HepG2 (cell line): ENCODE results near the gene STK10. TPM values are rescaled to one million over a fixed set of nuclear protein-coding genes. Genes with fewer than 3 reads are reported as not detected.

Experiments used
- ATAC-seq: fragments of 200-7000 bp; cut with Tn5 transposase; 3 replicates; pipeline ENCODE4 v1.9.1; 2020; ENCODE audit warnings: mild to moderate bottlenecking, moderate library complexity
- BruUV-seq: library from RNA; stranded (reverse); fragments of 400-500 nt; replicated peaks from 2 replicates; lab custom pipeline; 2021; lab: Mats Ljungman, UMichigan
- CTCF ChIA-PET: fragments of 300-600 bp; formaldehyde crosslinking; extraction: SDS; loops from one replicate; lab custom pipeline; 2021; ENCODE audit warnings: low total read pairs, inconsistent platforms, low intra/inter-chr PET ratio; lab: Yijun Ruan, JAX
- POLR2A ChIA-PET: fragments of 350-600 bp; sonication (Branson Sonifier 250); formaldehyde crosslinking; loops from one replicate; lab custom pipeline; 2020; ENCODE audit warnings: antibody characterized with exemption, inconsistent platforms; lab: Yijun Ruan, JAX
- DNase-seq: peaks from one replicate; pipeline ENCODE4 v3.0.0-alpha.2; 2015; ENCODE audit warnings: low spot score
- FAIRE-seq: peaks from 3 replicates; lab custom pipeline; 2011; peaks lifted over from hg19 to GRCh38; lab: Jason Lieb, UNC
- H2AFZ ChIP-seq: one replicate; pipeline ENCODE4 v1.6.1; 2011; ENCODE audit warnings: low read length, inconsistent platforms
- H3K27ac ChIP-seq: fragments of 300-600 bp; 3 replicates; pipeline ENCODE4 v1.8.0; 2011; ENCODE audit warnings: mixed run types, mild to moderate bottlenecking, mixed read lengths, low read length, inconsistent platforms; ENCODE audit not compliant: insufficient read depth; ENCODE audit errors: extremely low read length
- H3K27me3 ChIP-seq, 2 experiments: fragments of 200-600 bp in 1 of 2; 2 replicates in 1 of 2; 3 replicates in 1 of 2; pipeline versions ENCODE4 v1.6.0 to v1.8.0; 2011; ENCODE audit warnings: low read length in 2 of 2, mild to moderate bottlenecking in 2 of 2, moderate library complexity in 2 of 2, inconsistent platforms in 1 of 2; ENCODE audit not compliant: insufficient read depth in 2 of 2, control insufficient read depth in 1 of 2
- H3K36me3 ChIP-seq, 2 experiments: fragments of 200-600 bp in 1 of 2; replicated peaks in 1 of 2; 2 replicates in 1 of 2; 3 replicates in 1 of 2; pipeline versions ENCODE4 v1.5.1 to v1.8.0; 2011; ENCODE audit warnings: low read length in 2 of 2, inconsistent platforms in 1 of 2; ENCODE audit not compliant: insufficient read depth in 2 of 2, control insufficient read depth in 1 of 2
- H3K4me1 ChIP-seq: 2 replicates; pipeline ENCODE4 v1.5.1; 2012; ENCODE audit warnings: low read length, inconsistent platforms; ENCODE audit not compliant: insufficient read depth
- H3K4me2 ChIP-seq: 2 replicates; pipeline ENCODE4 v1.6.0; 2011; ENCODE audit warnings: low read depth, low read length, inconsistent platforms
- H3K4me3 ChIP-seq, 3 experiments: fragments of 200-600 bp in 1 of 3; sonication (generic), shearing (Covaris generic) in 1 of 3; replicated peaks in 1 of 3; 2 replicates each; pipeline ENCODE4 v1.5.1; 2011 to 2016; ENCODE audit warnings: low read length in 3 of 3, inconsistent platforms in 2 of 3, low read depth in 2 of 3, mild to moderate bottlenecking in 2 of 3, control low read depth in 1 of 3, mixed read lengths in 1 of 3; ENCODE audit not compliant: insufficient read depth in 1 of 3
- H3K79me2 ChIP-seq: one replicate; pipeline ENCODE4 v1.6.1; 2011; ENCODE audit warnings: low read length, inconsistent platforms; ENCODE audit not compliant: insufficient read depth
- H3K9ac ChIP-seq: 2 replicates; pipeline ENCODE4 v1.6.0; 2011; ENCODE audit warnings: mild to moderate bottlenecking, low read depth, low read length, inconsistent platforms; ENCODE audit not compliant: insufficient read depth
- H3K9me3 ChIP-seq: 2 replicates; pipeline ENCODE4 v1.5.1; 2012; ENCODE audit warnings: mild to moderate bottlenecking, low read length
- H4K20me1 ChIP-seq: 2 replicates; pipeline ENCODE4 v1.6.0; 2011; ENCODE audit warnings: inconsistent platforms, mild to moderate bottlenecking, low read length, moderate library complexity; ENCODE audit not compliant: insufficient read depth
- ATF7 ChIP-seq, 2 experiments: fragments of 450-650 bp in 1 of 2; sonication (generic) in 1 of 2; formaldehyde crosslinking in 1 of 2; IDR thresholded peaks; 2 replicates each; pipeline versions ENCODE4 v1.4.0 to v1.6.1; 2016 to 2020; ENCODE audit warnings: antibody characterized with exemption in 1 of 2, mild to moderate bottlenecking in 1 of 2, missing genetic modification reagents in 1 of 2
- CREB1 ChIP-seq, 2 experiments: fragments of 450-650 bp in 1 of 2; IDR thresholded peaks; 2 replicates each; pipeline ENCODE4 v1.6.1; 2016 to 2017; ENCODE audit warnings: control low read depth in 1 of 2, mild to moderate bottlenecking in 1 of 2, missing compliant biosample characterization in 1 of 2, missing genetic modification characterization in 1 of 2
- FOXJ3 ChIP-seq: sonication (generic); formaldehyde crosslinking; IDR thresholded peaks from 2 replicates; pipeline ENCODE4 v1.4.0; 2020; ENCODE audit warnings: missing genetic modification reagents, mild to moderate bottlenecking, borderline replicate concordance
- NBN ChIP-seq: fragments of 450-650 bp; conservative IDR thresholded peaks from 2 replicates; pipeline ENCODE4 v1.6.1; 2017
- NONO ChIP-seq, 2 experiments: fragments of 450-650 bp in 1 of 2; sonication (generic) in 1 of 2; formaldehyde crosslinking in 1 of 2; IDR thresholded peaks in 1 of 2; conservative IDR thresholded peaks in 1 of 2; 2 replicates each; pipeline versions ENCODE4 v1.6.1 to v1.8.0; 2017 to 2022; ENCODE audit warnings: mild to moderate bottlenecking in 1 of 2, missing genetic modification reagents in 1 of 2, moderate library complexity in 1 of 2
- RAD51 ChIP-seq: fragments of 450-650 bp; IDR thresholded peaks from 2 replicates; pipeline ENCODE4 v1.6.1; 2016; ENCODE audit warnings: borderline replicate concordance
- RARA ChIP-seq: IDR thresholded peaks from 2 replicates; pipeline ENCODE4 v1.6.1; 2016; ENCODE audit warnings: missing genetic modification reagents, missing compliant biosample characterization
- SOX6 ChIP-seq, 2 experiments: fragments of 450-650 bp in 1 of 2; sonication (generic) in 1 of 2; formaldehyde crosslinking in 1 of 2; IDR thresholded peaks; 2 replicates each; pipeline versions ENCODE4 v1.4.0 to v1.6.1; 2017 to 2020; ENCODE audit warnings: antibody characterized with exemption in 1 of 2, mild to moderate bottlenecking in 1 of 2, missing genetic modification reagents in 1 of 2
- TEAD2 ChIP-seq: sonication (generic); formaldehyde crosslinking; IDR thresholded peaks from 2 replicates; pipeline ENCODE4 v1.9.0; 2021; ENCODE audit warnings: missing genetic modification reagents
- TRIM22 ChIP-seq: fragments of 450-650 bp; IDR thresholded peaks from 2 replicates; pipeline ENCODE4 v1.6.1; 2017
- ZBTB20 ChIP-seq: sonication (generic); formaldehyde crosslinking; IDR thresholded peaks from 2 replicates; pipeline ENCODE4 v1.8.1; 2023; ENCODE audit warnings: missing genetic modification reagents, low read depth, mild to moderate bottlenecking, borderline replicate concordance
- ZNF605 ChIP-seq: sonication (generic); formaldehyde crosslinking; IDR thresholded peaks from 2 replicates; pipeline ENCODE4 v1.8.0; 2022; ENCODE audit warnings: mild to moderate bottlenecking, missing genetic modification reagents
- ZSCAN21 ChIP-seq: sonication (generic); formaldehyde crosslinking; IDR thresholded peaks from 2 replicates; pipeline ENCODE4 v1.8.0; 2022; ENCODE audit warnings: mild to moderate bottlenecking, missing genetic modification reagents, moderate library complexity, borderline replicate concordance
- WGBS: methylation state at CpG from one replicate; pipeline ENCODE4 v1.1.6; 2017; ENCODE audit warnings: low lambda C conversion rate; 5-methylcytosine and 5-hydroxymethylcytosine counted together
- in situ Hi-C: cut with HindIII; loops from 2 replicates; pipeline ENCODE4 v1.10.0; 2017; ENCODE audit warnings: low pct_unique_long_range_greater_than_20kb; ENCODE audit not compliant: extremely low pct_ligation_motif_present
- intact Hi-C: fragments of 100-400 bp; cut with micrococcal nuclease; formaldehyde crosslinking; loops from one replicate; pipeline ENCODE4 v1.10.0; 2022; ENCODE audit not compliant: unreplicated experiment
- polyA plus RNA-seq, 8 experiments: library from polyadenylated mRNA; depleted of rRNA in 3 of 8; stranded (reverse) in 7 of 8; unstranded in 1 of 8; fragments of >200 nt; fragmentation: Illumina TruSeq in 4 of 8; extraction: Trizol in 4 of 8; gene quantifications; 2 replicates each; pipeline versions ENCODE4 v1.2.1 to v1.2.3, GENCODE V29; 2011 to 2016; ENCODE audit warnings: low read depth in 4 of 8, missing spikeins in 1 of 8, mixed read lengths in 1 of 8; ENCODE audit not compliant: insufficient read depth in 1 of 8
- total RNA-seq, 5 experiments: library from RNA; depleted of rRNA; stranded (reverse); fragments of >200 nt; fragmentation: Illumina TruSeq; extraction: Trizol; gene quantifications; 2 replicates each; pipeline ENCODE4 v1.2.3, GENCODE V29; 2016; ENCODE audit warnings: low read depth in 1 of 5
- TF ChIP-seq, protein P1 (sequence below): sonication (generic); formaldehyde crosslinking; IDR thresholded peaks from 2 replicates; pipeline ENCODE4 v1.5.1; 2020; ENCODE audit warnings: missing genetic modification reagents, mild to moderate bottlenecking, borderline replicate concordance
- TF ChIP-seq, protein P2 (sequence below): sonication (generic); formaldehyde crosslinking; IDR thresholded peaks from 2 replicates; pipeline ENCODE4 v1.5.0; 2020; ENCODE audit warnings: missing genetic modification reagents

The STK10 gene
- total and polyA plus RNA-seq, 2 of the 13 experiments (the other 11 are each of a cell fraction or from before 2014, with no cell fraction given) = 7.0 to 7.2 TPM

GRCh38 chr5:172098883-172099282 is 89.1 kb downstream of the STK10 start:
- Histone ChIP-seq H3K4me2 (no peak overlapping the region), H3K9me3 (no peaks in the 10 kb centered on the region), H3K36me3 (peaks cover 2 to 6% of the 10 kb centered on the region in 2 experiments; a peak in 2 of 5 replicates), H3K27ac (no peak overlapping the region), H3K79me2 (no peaks in the 10 kb centered on the region), H4K20me1 (no peaks in the 10 kb centered on the region), H3K27me3 (no peaks in the 10 kb centered on the region), H3K9ac (no peak overlapping the region), H3K4me1 (peaks cover 27% of the 10 kb centered on the region), H2AFZ (no peak overlapping the region), H3K4me3 (no peak overlapping the region)
- POLR2A ChIA-PET = no interaction called here
- no peak for DNase-seq
- CTCF ChIA-PET = no interaction called here
- BruUV-seq = no TSS peak
- 96% methylated on average over 4 of the region's 4 CpGs for WGBS
- in situ Hi-C loops = no loop called here
- TF ChIP-seq ZSCAN21 (CRISPR knock-in tag) = no peak
- no peak for TF ChIP-seq FOXJ3 (CRISPR knock-in tag)
- TF ChIP-seq RAD51 = peak; percentile 32; the same call in 1 of the 2 replicates
- TF ChIP-seq NONO (IDR thresholded peaks at IDR 0.05) = peak; percentile 37; the same call in 1 of the 2 replicates
- TF ChIP-seq NONO (CRISPR knock-in tag; conservative IDR thresholded peaks at IDR 0.05) = no peak
- TF ChIP-seq ZNF605 (CRISPR knock-in tag) = no peak
- TF ChIP-seq, protein P1, sequence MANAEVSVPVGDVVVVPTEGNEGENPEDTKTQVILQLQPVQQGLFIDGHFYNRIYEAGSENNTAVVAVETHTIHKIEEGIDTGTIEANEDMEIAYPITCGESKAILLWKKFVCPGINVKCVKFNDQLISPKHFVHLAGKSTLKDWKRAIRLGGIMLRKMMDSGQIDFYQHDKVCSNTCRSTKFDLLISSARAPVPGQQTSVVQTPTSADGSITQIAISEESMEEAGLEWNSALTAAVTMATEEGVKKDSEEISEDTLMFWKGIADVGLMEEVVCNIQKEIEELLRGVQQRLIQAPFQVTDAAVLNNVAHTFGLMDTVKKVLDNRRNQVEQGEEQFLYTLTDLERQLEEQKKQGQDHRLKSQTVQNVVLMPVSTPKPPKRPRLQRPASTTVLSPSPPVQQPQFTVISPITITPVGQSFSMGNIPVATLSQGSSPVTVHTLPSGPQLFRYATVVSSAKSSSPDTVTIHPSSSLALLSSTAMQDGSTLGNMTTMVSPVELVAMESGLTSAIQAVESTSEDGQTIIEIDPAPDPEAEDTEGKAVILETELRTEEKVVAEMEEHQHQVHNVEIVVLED (CRISPR knock-in tag) = no peak
- TF ChIP-seq ATF7 (IDR thresholded peaks at IDR 0.05) = peak; percentile 31; the same call in 1 of the 2 replicates
- TF ChIP-seq ATF7 (CRISPR knock-in tag; IDR thresholded peaks at IDR 0.05) = no peak
- TF ChIP-seq NBN = 0 out of 2 replicates have a peak, but pooled peaks have one; percentile 61
- TF ChIP-seq ZBTB20 (CRISPR knock-in tag) = no peak
- TF ChIP-seq TEAD2 (CRISPR knock-in tag) = no peak
- TF ChIP-seq TRIM22 = 0 out of 2 replicates have a peak, but pooled peaks have one; percentile 73
- TF ChIP-seq, protein P2, sequence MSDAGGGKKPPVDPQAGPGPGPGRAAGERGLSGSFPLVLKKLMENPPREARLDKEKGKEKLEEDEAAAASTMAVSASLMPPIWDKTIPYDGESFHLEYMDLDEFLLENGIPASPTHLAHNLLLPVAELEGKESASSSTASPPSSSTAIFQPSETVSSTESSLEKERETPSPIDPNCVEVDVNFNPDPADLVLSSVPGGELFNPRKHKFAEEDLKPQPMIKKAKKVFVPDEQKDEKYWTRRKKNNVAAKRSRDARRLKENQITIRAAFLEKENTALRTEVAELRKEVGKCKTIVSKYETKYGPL (CRISPR knock-in tag) = no peak
- TF ChIP-seq CREB1 (IDR thresholded peaks at IDR 0.05) = peak; percentile 91
- no peak for TF ChIP-seq CREB1 (CRISPR knock-in tag; IDR thresholded peaks at IDR 0.05)
- TF ChIP-seq RARA (CRISPR knock-in tag) = no peak
- 0 out of 2 replicates have a peak, but pooled peaks have one; percentile 15 for TF ChIP-seq SOX6 (IDR thresholded peaks at IDR 0.05)
- TF ChIP-seq SOX6 (CRISPR knock-in tag; IDR thresholded peaks at IDR 0.05) = no peak
- ATAC-seq = no peak
- intact Hi-C loops = no loop called here
- FAIRE-seq = no peak
